Caco-2 (cell line): Measurements from ENCODE around the gene NEB. TPM values are rescaled to one million over a fixed set of nuclear protein-coding genes. Genes with fewer than 3 reads are reported as not detected.

Experiments
- BruUV-seq: library from RNA; stranded (reverse); fragments of 400-500 nt; replicated peaks from 2 replicates; lab custom pipeline; 2021; lab: Mats Ljungman, UMichigan
- CTCF ChIA-PET: fragments of 300-600 bp; sonication (Branson Sonifier 250); formaldehyde crosslinking; loops from one replicate; lab custom pipeline; 2022; ENCODE audit warnings: antibody characterized with exemption; lab: Charles Lee
- POLR2A ChIA-PET: fragments of 300-600 bp; sonication (Branson Sonifier 250); formaldehyde crosslinking; loops from one replicate; lab custom pipeline; 2022; ENCODE audit warnings: antibody characterized with exemption; lab: Charles Lee
- DNase-seq, 2 experiments: peaks; one replicate each; pipeline versions ENCODE4 v3.0.0 to v3.0.0-alpha.2; 2020 to 2022
- H3K27me3 ChIP-seq: replicated peaks from 2 replicates; pipeline ENCODE4 v1.6.0; 2011; ENCODE audit warnings: low read length; ENCODE audit not compliant: control insufficient read depth, insufficient read depth
- H3K36me3 ChIP-seq: 2 replicates; pipeline ENCODE4 v1.5.1; 2011; ENCODE audit warnings: low read length; ENCODE audit not compliant: control insufficient read depth, insufficient read depth
- H3K4me1 ChIP-seq: fragments of 250-450 bp; sonication (Bioruptor Pico); 2 replicates; pipeline ENCODE4 v1.5.1; 2020; ENCODE audit warnings: mild to moderate bottlenecking
- H3K4me3 ChIP-seq: 2 replicates; pipeline ENCODE4 v1.5.1; 2011; ENCODE audit warnings: low read depth, mild to moderate bottlenecking, control low read depth, low read length
- H3K9me3 ChIP-seq: fragments of 250-450 bp; sonication (Bioruptor Pico); 2 replicates; pipeline ENCODE4 v1.5.1; 2020; ENCODE audit warnings: mild to moderate bottlenecking, moderate library complexity
- H3K27ac Mint-ChIP-seq: one replicate; pipeline ENCODE4 v1.8.0; 2022; ENCODE audit warnings: mixed read lengths; ENCODE audit not compliant: unreplicated experiment
- H3K27me3 Mint-ChIP-seq: one replicate; pipeline ENCODE4 v1.8.0; 2022; ENCODE audit warnings: mixed read lengths; ENCODE audit not compliant: insufficient read depth, unreplicated experiment
- H3K36me3 Mint-ChIP-seq: one replicate; pipeline ENCODE4 v1.8.0; 2022; ENCODE audit warnings: mild to moderate bottlenecking, mixed read lengths; ENCODE audit not compliant: insufficient read depth, unreplicated experiment
- H3K4me1 Mint-ChIP-seq: one replicate; pipeline ENCODE4 v1.8.0; 2022; ENCODE audit warnings: low read depth, mixed read lengths; ENCODE audit not compliant: unreplicated experiment
- H3K4me3 Mint-ChIP-seq: one replicate; pipeline ENCODE4 v1.8.0; 2022; ENCODE audit warnings: mild to moderate bottlenecking, moderate library complexity, mixed read lengths; ENCODE audit not compliant: unreplicated experiment
- H3K9me3 Mint-ChIP-seq: one replicate; pipeline ENCODE4 v1.8.0; 2022; ENCODE audit warnings: mixed read lengths; ENCODE audit not compliant: unreplicated experiment
- CTCF ChIP-seq, 2 experiments: fragments of 200-600 bp in 1 of 2; IDR thresholded peaks; 1 replicate in 1 of 2; 2 replicates in 1 of 2; pipeline versions ENCODE4 v1.5.1 to v1.8.0; 2011 to 2022; ENCODE audit warnings: antibody characterized with exemption in 1 of 2, control low read depth in 1 of 2, inconsistent platforms in 1 of 2, low read depth in 1 of 2, low read length in 1 of 2, mild to moderate bottlenecking in 1 of 2, moderate library complexity in 1 of 2; ENCODE audit not compliant: insufficient read depth in 1 of 2, severe bottlenecking in 1 of 2, unreplicated experiment in 1 of 2
- intact Hi-C: fragments of 100-400 bp; cut with micrococcal nuclease; formaldehyde crosslinking; loops from one replicate; pipeline ENCODE4 v1.10.0; 2022; ENCODE audit not compliant: unreplicated experiment
- total RNA-seq: library from RNA; stranded (reverse); gene quantifications from 2 replicates; pipeline ENCODE4 v1.2.3, GENCODE V29; 2022

Gene NEB
- total RNA-seq, 1 experiment from 2014 or later = 14.7 TPM

- Histone ChIP-seq H3K36me3 (0 out of 2 replicates have a peak, but pooled peaks cover 1% of the 10 kb centered on the region), H3K4me3 (no peak overlapping the region), H3K9me3 (no peaks in the 10 kb centered on the region), H3K4me1 (no peaks in the 10 kb centered on the region), H3K27me3 (no peaks in the 10 kb centered on the region)
- ChIA-PET POLR2A (no interaction called here), CTCF (no interaction called here)
- DNase-seq = no peak
- intact Hi-C loops = no loop called here
- Mint-ChIP-seq H3K27me3 (no peaks in the 10 kb centered on the region), H3K4me3 (no peak overlapping the region), H3K4me1 (no peaks in the 10 kb centered on the region), H3K9me3 (no peaks in the 10 kb centered on the region), H3K36me3 (peaks cover 48% of the 10 kb centered on the region), H3K27ac (no peak overlapping the region)
- BruUV-seq = no TSS peak
- TF ChIP-seq CTCF (IDR thresholded peaks at IDR 0.05; ENCODE audit: insufficient read depth in 1 of 2, low read depth in 1 of 2, low read length in 1 of 2, severe bottlenecking in 1 of 2, unreplicated experiment in 1 of 2) = no peak
These were observed 250.7 kb downstream of the NEB start for GRCh38 chr2:151483546-151483945.

GRCh38 chr2:151482171-151482725 is 252.0 kb downstream of the NEB start:
- BruUV-seq = no TSS peak
- Histone ChIP-seq H3K4me3 (no peak overlapping the region), H3K9me3 (no peaks in the 10 kb centered on the region), H3K4me1 (no peaks in the 10 kb centered on the region), H3K36me3 (0 out of 2 replicates have a peak, but pooled peaks cover 1% of the 10 kb centered on the region), H3K27me3 (no peaks in the 10 kb centered on the region)
- Mint-ChIP-seq H3K4me1 (no peaks in the 10 kb centered on the region), H3K27me3 (no peaks in the 10 kb centered on the region), H3K4me3 (no peak overlapping the region), H3K27ac (no peak overlapping the region), H3K9me3 (no peaks in the 10 kb centered on the region), H3K36me3 (peaks cover 61% of the 10 kb centered on the region)
- ChIA-PET POLR2A (no interaction called here), CTCF (no interaction called here)
- intact Hi-C loops = no loop called here
- no peak for TF ChIP-seq CTCF (IDR thresholded peaks at IDR 0.05; ENCODE audit: insufficient read depth in 1 of 2, low read depth in 1 of 2, low read length in 1 of 2, severe bottlenecking in 1 of 2, unreplicated experiment in 1 of 2)
- DNase-seq = no peak

- no peak for TF ChIP-seq CTCF (IDR thresholded peaks at IDR 0.05; ENCODE audit: insufficient read depth in 1 of 2, low read depth in 1 of 2, low read length in 1 of 2, severe bottlenecking in 1 of 2, unreplicated experiment in 1 of 2)
- H3K36me3 Mint-ChIP-seq = peaks cover 66% of the 10 kb centered on the region
- POLR2A ChIA-PET = no interaction called here
- no peak overlapping the region for H3K27ac Mint-ChIP-seq
- H3K4me3 Mint-ChIP-seq = no peak overlapping the region
- no peak for DNase-seq
- BruUV-seq = no TSS peak
- no peaks in the 10 kb centered on the region for H3K27me3 Mint-ChIP-seq
- H3K4me1 Mint-ChIP-seq = no peaks in the 10 kb centered on the region
- Histone ChIP-seq H3K9me3 (no peaks in the 10 kb centered on the region), H3K27me3 (no peaks in the 10 kb centered on the region), H3K4me1 (no peaks in the 10 kb centered on the region), H3K36me3 (0 out of 2 replicates have a peak, but pooled peaks cover 1% of the 10 kb centered on the region), H3K4me3 (no peak overlapping the region)
- intact Hi-C loops = no loop called here
- CTCF ChIA-PET = no interaction called here
- H3K9me3 Mint-ChIP-seq = no peaks in the 10 kb centered on the region
These were observed 252.5 kb downstream of the NEB start for GRCh38 chr2:151481744-151482143.
